ENCODE measurements around the gene PDE2A. TPM values are rescaled to one million over a fixed set of nuclear protein-coding genes. Genes with fewer than 3 reads are reported as not detected.
A peak's percentile ranks its signal among the peaks of the same experiment; 100 is the strongest.

Gene PDE2A
- polyA plus RNA-seq, 2 of the 4 experiments (the other 2 are of a cell fraction) = 0.62 to 1.5 TPM

DNA sequence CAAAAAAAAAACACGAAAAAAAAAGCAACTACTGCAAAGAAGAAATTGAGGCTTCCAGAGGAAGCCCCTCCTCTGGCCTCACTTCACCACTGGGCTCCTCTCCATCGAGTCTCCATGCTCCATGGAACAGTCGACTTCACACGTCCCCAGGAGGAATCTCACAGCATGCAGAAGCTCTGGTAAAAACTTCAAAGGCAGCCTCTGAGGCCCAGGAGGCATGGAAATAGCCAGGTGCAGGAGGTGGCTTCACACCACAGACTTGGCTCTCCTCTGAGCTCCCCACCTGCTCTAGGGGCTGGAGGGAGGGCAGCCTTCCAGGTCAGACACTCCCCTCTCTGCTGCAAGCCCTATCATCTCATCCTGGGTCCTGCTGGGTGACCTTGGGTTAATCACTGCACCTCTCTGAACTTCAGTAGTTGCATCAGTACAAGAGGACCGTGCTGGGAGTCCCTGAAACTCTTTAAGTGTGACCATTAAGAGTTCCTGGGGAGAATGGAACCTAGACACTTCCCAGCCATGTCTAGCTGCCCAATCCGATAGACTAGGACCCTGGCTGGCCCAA is 8.2 kb downstream of the PDE2A start:
- ChIA-PET CTCF (interaction anchor here (1.0 to 12.4 kb wide), 4 partner anchors 9 to 512 kb away, joined by 3 to 132 read pairs (median 4); partner anchors contain the start of gene PDE2A), POLR2A (no interaction called here)
- DNase-seq (ENCODE audit: low read depth in 1 of 2, low spot score in 1 of 2) (no peak), FAIRE-seq (no peak), ATAC-seq (no peak)
- H3K9me3 ChIP-seq = peaks cover 12% of the 10 kb centered on the region; the same call in 2 of the 3 replicates
- no peak for TF ChIP-seq JUN (IDR thresholded peaks at IDR 0.05)
- TF ChIP-seq HDAC2 (IDR thresholded peaks at IDR 0.05) = no peak
- TF ChIP-seq, protein P1, sequence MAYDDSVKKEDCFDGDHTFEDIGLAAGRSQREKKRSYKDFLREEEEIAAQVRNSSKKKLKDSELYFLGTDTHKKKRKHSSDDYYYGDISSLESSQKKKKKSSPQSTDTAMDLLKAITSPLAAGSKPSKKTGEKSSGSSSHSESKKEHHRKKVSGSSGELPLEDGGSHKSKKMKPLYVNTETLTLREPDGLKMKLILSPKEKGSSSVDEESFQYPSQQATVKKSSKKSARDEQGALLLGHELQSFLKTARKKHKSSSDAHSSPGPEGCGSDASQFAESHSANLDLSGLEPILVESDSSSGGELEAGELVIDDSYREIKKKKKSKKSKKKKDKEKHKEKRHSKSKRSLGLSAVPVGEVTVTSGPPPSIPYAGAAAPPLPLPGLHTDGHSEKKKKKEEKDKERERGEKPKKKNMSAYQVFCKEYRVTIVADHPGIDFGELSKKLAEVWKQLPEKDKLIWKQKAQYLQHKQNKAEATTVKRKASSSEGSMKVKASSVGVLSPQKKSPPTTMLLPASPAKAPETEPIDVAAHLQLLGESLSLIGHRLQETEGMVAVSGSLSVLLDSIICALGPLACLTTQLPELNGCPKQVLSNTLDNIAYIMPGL (CRISPR knock-in tag; IDR thresholded peaks at IDR 0.05; ENCODE audit: borderline replicate concordance) = no peak
- no peak for TF ChIP-seq RAD21 (conservative IDR thresholded peaks at IDR 0.05 in 1 of 2, IDR thresholded peaks at IDR 0.05 in 1 of 2)
- no peak for TF ChIP-seq CBX2 (IDR thresholded peaks at IDR 0.05; ENCODE audit: borderline replicate concordance, low read depth)
- TF ChIP-seq KDM1A (IDR thresholded peaks at IDR 0.05; ENCODE audit: low read depth) = no peak
- TF ChIP-seq NFE2L2 (conservative IDR thresholded peaks at IDR 0.05; ENCODE audit: low read length) = no peak
- TF ChIP-seq HES2 (IDR thresholded peaks at IDR 0.05) = no peak
- no peak overlapping the region for H3K27ac ChIP-seq
- no peak overlapping the region for H3K4me3 ChIP-seq
- 6% methylated on average over 6 of the region's 6 CpGs for WGBS (ENCODE audit: missing lambda C conversion rate)
- no peaks in the 10 kb centered on the region for H3K4me1 ChIP-seq
- H3K4me2 ChIP-seq = no peak overlapping the region

- H3K9me3 ChIP-seq = peaks cover under 1% of the 10 kb centered on the region; the same call in 2 of the 3 replicates
- CTCF ChIA-PET = interaction anchor here (1.0 kb wide), 2 partner anchors 19 to 75 kb away, joined by 3 read pairs; no protein-coding TSS in a partner anchor
- 35% methylated on average over 5 of the region's 5 CpGs for WGBS (ENCODE audit: missing lambda C conversion rate)
- ATAC-seq = no peak
- FAIRE-seq = no peak
- TF ChIP-seq, protein P1 (CRISPR knock-in tag; IDR thresholded peaks at IDR 0.05; ENCODE audit: borderline replicate concordance) = no peak
- no peak for TF ChIP-seq FOXS1 (CRISPR knock-in tag; IDR thresholded peaks at IDR 0.05)
- no peak for TF ChIP-seq ZC3H11A (IDR thresholded peaks at IDR 0.05)
- TF ChIP-seq HOXA7 (CRISPR knock-in tag; IDR thresholded peaks at IDR 0.05) = no peak
- TF ChIP-seq POLR2AphosphoS2 (conservative IDR thresholded peaks at IDR 0.05; ENCODE audit: low read length) = no peak
- no peak for TF ChIP-seq FOSB (CRISPR knock-in tag; IDR thresholded peaks at IDR 0.05)
- no peak for TF ChIP-seq NPAS2 (CRISPR knock-in tag; IDR thresholded peaks at IDR 0.05; ENCODE audit: borderline replicate concordance)
- no peak for TF ChIP-seq CBX2 (IDR thresholded peaks at IDR 0.05; ENCODE audit: borderline replicate concordance, low read depth)
- no peak for TF ChIP-seq HOXB5 (CRISPR knock-in tag; IDR thresholded peaks at IDR 0.05)
- TF ChIP-seq ZFP36 (IDR thresholded peaks at IDR 0.05; ENCODE audit: borderline replicate concordance, partially characterized antibody) = no peak
- no peak for TF ChIP-seq RFX5 (IDR thresholded peaks at IDR 0.05)
- no peak for TF ChIP-seq KDM5A (IDR thresholded peaks at IDR 0.05)
- no peak overlapping the region for H3K4me2 ChIP-seq
- DNase-seq (ENCODE audit: low read depth in 1 of 2, low spot score in 1 of 2) = no peak
- H3K4me3 ChIP-seq = no peak overlapping the region
- POLR2A ChIA-PET = no interaction called here
- no peaks in the 10 kb centered on the region for H3K4me1 ChIP-seq
- H3K27ac ChIP-seq = no peak overlapping the region
Measured at GRCh38 chr11:72662036-72662435, 12.2 kb downstream of the PDE2A start.

DNA sequence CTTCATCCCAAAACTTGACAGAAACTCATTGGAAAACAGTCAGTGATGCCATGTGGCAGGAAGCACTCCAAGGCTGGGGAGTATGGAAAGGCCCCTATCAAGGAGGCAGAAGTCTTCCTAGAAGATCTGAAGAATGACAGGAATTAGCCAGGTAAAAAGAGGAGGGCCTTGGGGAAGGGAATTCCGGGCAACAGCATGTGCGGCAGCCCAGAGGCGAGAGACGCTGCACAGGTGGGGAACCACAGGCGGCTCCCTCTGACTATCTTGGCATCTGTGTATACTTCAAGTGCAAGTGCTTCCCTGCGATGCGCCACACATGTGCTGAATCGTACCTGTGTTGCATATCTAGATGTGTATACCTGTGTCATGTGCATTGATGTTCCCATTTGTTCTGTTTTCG is 12.7 kb downstream of the PDE2A start:
- CTCF ChIA-PET = interaction anchor here (1.4 to 3.3 kb wide), 3 partner anchors 18 to 190 kb away, joined by 6 to 11 read pairs (median 7); no protein-coding TSS in a partner anchor
- Histone ChIP-seq H3K4me1 (no peaks in the 10 kb centered on the region), H3K4me2 (no peak overlapping the region), H3K27ac (no peak overlapping the region), H3K9me3 (no peaks in the 10 kb centered on the region), H3K4me3 (no peak overlapping the region)
- ATAC-seq = 0 out of 6 replicates have a peak, but pooled peaks of 1 of the 2 experiments have one; percentile 20
- no peak for FAIRE-seq
- 57% methylated on average over 9 of the region's 9 CpGs for WGBS (ENCODE audit: missing lambda C conversion rate)
- POLR2A ChIA-PET = no interaction called here
- no peak for DNase-seq (ENCODE audit: low read depth in 1 of 2, low spot score in 1 of 2)
- TF ChIP-seq NR3C1 (IDR thresholded peaks at IDR 0.05) (no peak), RARB (CRISPR knock-in tag; IDR thresholded peaks at IDR 0.05) (no peak), ZNF302 (CRISPR knock-in tag; IDR thresholded peaks at IDR 0.05) (no peak), EP300 (IDR thresholded peaks at IDR 0.05) (no peak), CBX2 (IDR thresholded peaks at IDR 0.05; ENCODE audit: borderline replicate concordance, low read depth) (no peak), TP53 (CRISPR knock-in tag; IDR thresholded peaks at IDR 0.05) (no peak), HDAC2 (IDR thresholded peaks at IDR 0.05) (no peak), PBX3 (IDR thresholded peaks at IDR 0.05) (no peak), KDM1A (IDR thresholded peaks at IDR 0.05; ENCODE audit: low read depth) (no peak), MAZ (IDR thresholded peaks at IDR 0.05; ENCODE audit: borderline replicate concordance, low read depth, low read length) (no peak), POLR2A (IDR thresholded peaks at IDR 0.05; ENCODE audit: low read length) (no peak), MYC (IDR thresholded peaks at IDR 0.05; ENCODE audit: borderline replicate concordance, low read length) (no peak), RCOR1 (IDR thresholded peaks at IDR 0.05; ENCODE audit: low read depth, low read length) (no peak), HOXB13 (CRISPR knock-in tag; IDR thresholded peaks at IDR 0.05; ENCODE audit: low read depth) (no peak), POLR2AphosphoS2 (conservative IDR thresholded peaks at IDR 0.05; ENCODE audit: low read length) (no peak), EHMT2 (IDR thresholded peaks at IDR 0.05; ENCODE audit: low read depth) (no peak)

Data from A549 (cell line).